WI38 (cell line): ENCODE data around the gene RDH13.
"Not testable (repeated sequence)": the region's sequence is repeated elsewhere in the genome, so short reads cannot be mapped to it uniquely, and the experiment has no call there.

Experiments used
- H3K4me3 ChIP-seq: 2 replicates; pipeline ENCODE4 v1.5.1; 2011; ENCODE audit warnings: low read depth, mild to moderate bottlenecking, control low read depth, low read length
- TF ChIP-seq, protein P1 (sequence below): IDR thresholded peaks from 2 replicates; pipeline ENCODE4 v1.5.1; 2012; ENCODE audit warnings: low read depth, mild to moderate bottlenecking, control low read depth, low read length

Gene RDH13

GRCh38 chr19:55014714-55015113, 48.2 kb downstream of the RDH13 start:
- TF ChIP-seq, protein P1, sequence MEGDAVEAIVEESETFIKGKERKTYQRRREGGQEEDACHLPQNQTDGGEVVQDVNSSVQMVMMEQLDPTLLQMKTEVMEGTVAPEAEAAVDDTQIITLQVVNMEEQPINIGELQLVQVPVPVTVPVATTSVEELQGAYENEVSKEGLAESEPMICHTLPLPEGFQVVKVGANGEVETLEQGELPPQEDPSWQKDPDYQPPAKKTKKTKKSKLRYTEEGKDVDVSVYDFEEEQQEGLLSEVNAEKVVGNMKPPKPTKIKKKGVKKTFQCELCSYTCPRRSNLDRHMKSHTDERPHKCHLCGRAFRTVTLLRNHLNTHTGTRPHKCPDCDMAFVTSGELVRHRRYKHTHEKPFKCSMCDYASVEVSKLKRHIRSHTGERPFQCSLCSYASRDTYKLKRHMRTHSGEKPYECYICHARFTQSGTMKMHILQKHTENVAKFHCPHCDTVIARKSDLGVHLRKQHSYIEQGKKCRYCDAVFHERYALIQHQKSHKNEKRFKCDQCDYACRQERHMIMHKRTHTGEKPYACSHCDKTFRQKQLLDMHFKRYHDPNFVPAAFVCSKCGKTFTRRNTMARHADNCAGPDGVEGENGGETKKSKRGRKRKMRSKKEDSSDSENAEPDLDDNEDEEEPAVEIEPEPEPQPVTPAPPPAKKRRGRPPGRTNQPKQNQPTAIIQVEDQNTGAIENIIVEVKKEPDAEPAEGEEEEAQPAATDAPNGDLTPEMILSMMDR = no peak
- no peak overlapping the region for H3K4me3 ChIP-seq

DNA sequence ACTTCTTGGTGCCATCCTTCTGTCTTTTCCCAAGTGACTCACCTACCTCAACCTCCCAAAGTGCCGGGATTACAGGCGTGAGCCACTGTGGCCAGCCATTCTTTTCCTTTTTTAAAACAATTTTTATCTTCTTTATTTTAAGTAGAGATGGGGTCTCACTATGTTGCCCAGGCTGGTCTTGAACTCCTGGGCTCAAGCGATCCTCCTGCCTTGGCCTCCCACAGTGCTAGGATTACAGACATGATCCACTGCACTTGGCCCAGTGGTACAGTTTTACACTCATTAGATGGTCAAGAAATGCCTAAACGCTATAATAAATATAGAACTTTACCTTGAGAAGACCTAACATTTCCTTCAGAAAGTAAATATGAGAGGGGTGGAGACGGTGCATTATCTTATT, 49.4 kb downstream of the RDH13 start:
- no peak overlapping the region for H3K4me3 ChIP-seq
- TF ChIP-seq, protein P1 = no peak

DNA sequence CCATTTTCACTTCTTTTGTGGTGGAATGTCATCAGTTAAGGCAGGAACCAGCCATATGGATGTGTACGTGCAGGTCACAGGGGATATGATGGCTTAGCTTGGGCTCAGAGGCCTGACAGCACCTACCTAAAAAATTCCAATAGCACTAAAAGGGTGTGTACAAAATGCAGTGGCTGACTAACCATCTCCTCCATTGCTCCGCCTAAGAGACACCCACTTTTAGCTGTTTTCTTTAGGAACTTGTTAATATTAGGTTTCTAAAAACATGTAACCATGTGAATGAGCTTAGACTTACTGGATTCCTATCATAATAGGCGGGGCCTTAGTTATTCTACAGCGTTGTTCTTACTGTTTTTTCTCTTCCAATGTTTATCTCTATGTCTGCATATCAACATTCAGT, 50.6 kb downstream of the RDH13 start:
- TF ChIP-seq, protein P1 = no peak
- no peak overlapping the region for H3K4me3 ChIP-seq

DNA sequence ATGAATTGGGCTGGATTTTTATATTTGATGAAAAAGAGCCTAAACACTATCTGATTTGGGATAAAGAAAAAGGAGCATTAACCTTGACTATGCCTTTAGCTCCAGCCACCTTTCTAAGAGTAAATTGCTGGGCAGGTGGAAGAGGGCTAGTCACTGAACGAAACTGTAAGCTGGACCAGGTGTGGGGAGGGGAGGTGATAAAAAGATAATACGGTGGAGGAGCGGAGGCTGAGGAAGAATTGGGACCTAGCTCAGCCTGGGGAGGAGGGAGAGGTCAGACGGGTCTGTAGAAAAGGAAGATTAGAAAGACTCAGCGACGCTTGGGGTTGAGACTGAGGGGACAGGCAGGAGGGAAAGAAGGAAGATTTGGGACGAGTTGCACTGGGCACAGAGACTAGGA, 52.4 kb downstream of the RDH13 start:
- H3K4me3 ChIP-seq = not testable (repeated sequence)

DNA sequence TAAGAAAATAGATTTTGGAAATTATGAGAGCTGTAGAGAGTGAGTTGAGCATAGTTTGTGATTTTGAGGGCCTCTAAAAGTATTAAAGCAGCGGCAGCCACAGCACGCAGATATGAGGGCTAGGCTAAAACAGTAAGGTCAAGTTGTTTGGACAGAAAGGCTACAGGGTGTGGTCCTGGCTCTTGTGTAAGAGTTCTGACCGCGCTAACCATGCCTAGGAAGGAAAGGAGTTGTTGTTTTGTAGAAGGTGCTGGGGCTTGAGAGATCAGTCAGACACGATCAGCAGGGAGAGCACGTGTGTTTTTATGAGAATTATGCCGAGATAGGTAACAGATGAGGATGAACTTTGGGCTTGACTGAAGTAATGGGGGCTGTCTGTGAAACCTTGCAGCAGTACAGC, 54.2 kb downstream of the RDH13 start:
- not testable (repeated sequence) for H3K4me3 ChIP-seq

DNA sequence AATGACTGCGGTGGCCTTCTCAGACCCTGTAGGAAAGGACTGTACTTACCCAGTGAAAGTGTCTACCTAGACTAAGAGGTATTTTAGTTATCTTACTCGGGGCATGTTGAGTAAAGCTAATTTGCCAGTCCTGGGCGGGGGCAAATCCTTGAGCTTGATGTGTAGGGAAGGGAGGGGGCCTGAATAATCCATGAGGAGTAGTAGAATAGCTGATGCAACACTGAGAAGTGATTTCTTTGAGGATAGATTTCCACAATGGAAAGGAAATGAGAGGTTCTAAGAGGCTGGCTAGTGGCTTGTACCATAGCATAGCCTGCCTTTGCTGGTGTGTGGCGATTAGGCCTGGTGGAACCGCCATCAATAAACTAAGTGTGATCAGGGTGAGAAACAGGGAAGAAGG, 54.8 kb downstream of the RDH13 start:
- H3K4me3 ChIP-seq = not testable (repeated sequence)

- H3K4me3 ChIP-seq = not testable (repeated sequence)
These were observed 55.4 kb downstream of the RDH13 start for GRCh38 chr19:55007537-55007936.

DNA sequence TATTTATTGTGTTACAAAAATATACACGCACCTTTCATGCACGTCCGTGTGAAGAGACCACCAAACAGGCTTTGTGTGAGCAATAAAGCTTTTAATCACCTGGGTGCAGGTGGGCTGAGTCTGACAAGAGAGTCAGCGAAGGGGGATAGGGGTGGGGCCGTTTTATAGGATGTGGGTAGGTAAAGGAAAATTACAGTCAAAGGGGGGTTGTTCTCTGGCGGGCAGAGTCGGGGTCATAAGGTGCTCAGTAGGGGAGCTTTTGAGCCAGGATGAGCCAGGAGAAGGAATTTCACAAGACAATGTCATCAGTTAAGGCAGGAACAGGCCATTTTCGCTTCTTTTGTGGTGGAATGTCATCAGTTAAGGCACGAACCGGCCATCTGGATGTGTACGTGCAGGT, 56.2 kb downstream of the RDH13 start:
- not testable (repeated sequence) for H3K4me3 ChIP-seq

DNA sequence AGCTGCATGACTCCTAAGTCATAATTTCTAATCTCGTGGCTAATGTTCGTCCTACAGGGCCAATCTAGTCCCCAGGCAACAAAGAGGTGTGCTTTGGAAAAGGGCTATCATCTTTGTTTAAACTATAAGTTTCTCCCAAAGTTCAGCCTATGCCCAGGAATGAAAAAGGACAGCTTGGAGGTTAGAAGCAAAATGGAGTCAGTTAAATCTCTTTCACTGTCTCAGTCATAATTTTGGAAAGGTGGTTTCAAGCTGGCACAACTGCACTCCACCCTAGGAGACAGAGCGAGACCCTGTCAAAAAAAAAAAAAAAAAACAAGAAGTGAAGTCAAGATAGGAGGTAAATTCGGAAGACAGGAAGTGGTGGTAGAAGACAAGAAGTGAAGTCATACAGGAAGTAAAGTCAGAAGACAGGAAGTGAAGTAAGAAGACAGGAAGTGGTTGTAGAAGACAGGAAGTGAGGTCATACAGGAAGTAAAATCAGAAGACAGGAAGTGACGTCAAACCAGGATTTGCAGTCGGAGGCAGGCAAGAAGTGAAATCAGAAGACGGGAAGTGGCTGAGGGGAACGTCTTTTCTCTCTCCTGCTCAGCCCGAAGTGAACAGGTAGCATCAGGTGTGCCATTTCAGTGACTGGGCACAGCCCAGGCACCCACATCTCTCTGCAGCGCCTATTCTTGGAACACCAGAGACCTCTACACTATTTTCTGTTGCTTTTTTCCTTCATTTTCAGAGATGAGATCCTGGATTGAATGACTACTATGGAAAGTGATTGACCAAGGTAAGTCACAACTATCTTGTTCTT, 57.1 kb downstream of the RDH13 start:
- no peak overlapping the region for H3K4me3 ChIP-seq
- TF ChIP-seq, protein P1 = no peak

GRCh38 chr19:55000761-55001160, 62.2 kb downstream of the RDH13 start:
- H3K4me3 ChIP-seq = no peak overlapping the region
- TF ChIP-seq, protein P1 = no peak

- H3K4me3 ChIP-seq = not testable (repeated sequence)
These were observed 64.2 kb downstream of the RDH13 start for GRCh38 chr19:54998751-54999239.
